ENCODE data around the gene EPS8L2.
"Not testable (repeated sequence)": the region's sequence is repeated elsewhere in the genome, so short reads cannot be mapped to it uniquely, and the experiment has no call there.

The EPS8L2 gene

GRCh38 chr11:726278-727220 lies 20.5 kb downstream of the EPS8L2 start:
- no peak for DNase-seq (ENCODE audit: low spot score)

- no peak for DNase-seq (ENCODE audit: low spot score)
These were observed 21.3 kb downstream of the EPS8L2 start for GRCh38 chr11:727281-727701.

- DNase-seq (ENCODE audit: low spot score): peak; percentile 68
These were observed 22.1 kb downstream of the EPS8L2 start for GRCh38 chr11:727859-728748.

DNA sequence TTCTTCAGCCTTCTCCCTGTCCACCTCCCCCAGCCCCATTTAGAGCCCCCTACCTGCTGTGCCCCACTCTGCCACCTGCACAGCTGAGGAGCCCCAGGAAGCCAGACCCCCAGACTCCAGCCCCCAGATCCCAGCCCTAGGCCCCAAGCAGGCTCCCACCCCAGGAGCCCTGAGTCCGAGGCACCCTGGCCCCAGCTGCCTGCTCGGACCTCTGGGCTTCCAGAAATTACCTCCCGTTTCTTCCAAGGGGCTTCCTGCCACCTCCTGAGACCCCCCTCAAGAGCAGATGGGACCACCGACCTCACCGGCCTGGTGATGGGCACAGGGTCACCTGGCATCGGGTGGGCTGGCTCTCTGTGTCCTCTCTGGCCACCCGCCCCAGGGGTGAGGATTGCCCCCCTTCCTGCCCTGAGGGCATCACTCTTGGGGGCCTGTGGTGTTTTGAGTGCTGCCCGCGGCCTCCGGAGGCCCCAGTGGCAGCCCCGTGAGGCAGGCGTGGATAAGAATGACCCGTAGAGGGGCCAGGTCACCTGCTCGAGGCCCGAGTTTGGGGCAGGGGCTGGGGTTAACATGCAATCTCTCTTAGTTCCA lies 23.0 kb downstream of the EPS8L2 start:
- DNase-seq (ENCODE audit: low spot score): no peak

GRCh38 chr11:729492-730074 lies 23.6 kb downstream of the EPS8L2 start:
- DNase-seq (ENCODE audit: low spot score): peak; percentile 96

GRCh38 chr11:733072-733471 lies 27.0 kb downstream of the EPS8L2 start:
- no peak for DNase-seq (ENCODE audit: low spot score)

DNA sequence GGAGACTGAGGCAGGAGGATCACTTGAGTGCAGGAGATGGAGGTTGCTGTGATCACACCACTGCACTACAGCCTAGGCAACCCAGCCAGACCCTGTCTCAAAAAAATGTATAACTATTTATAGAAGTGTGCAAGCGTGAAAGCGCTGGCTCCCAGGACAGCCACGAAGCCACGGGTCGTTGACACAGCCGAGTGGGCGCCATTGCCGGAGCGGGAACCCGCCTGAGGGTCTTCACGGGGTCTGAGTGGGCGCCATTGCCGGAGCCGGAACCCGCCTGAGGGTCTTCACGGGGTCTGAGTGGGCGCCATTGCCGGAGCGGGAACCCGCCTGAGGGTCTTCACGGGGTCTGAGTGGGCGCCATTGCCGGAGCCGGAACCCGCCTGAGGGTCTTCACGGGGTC lies 28.5 kb downstream of the EPS8L2 start:
- not testable (repeated sequence) for DNase-seq (ENCODE audit: low spot score)

GRCh38 chr11:737366-737765 lies 31.3 kb downstream of the EPS8L2 start:
- DNase-seq (ENCODE audit: low spot score): peak; percentile 62

DNA sequence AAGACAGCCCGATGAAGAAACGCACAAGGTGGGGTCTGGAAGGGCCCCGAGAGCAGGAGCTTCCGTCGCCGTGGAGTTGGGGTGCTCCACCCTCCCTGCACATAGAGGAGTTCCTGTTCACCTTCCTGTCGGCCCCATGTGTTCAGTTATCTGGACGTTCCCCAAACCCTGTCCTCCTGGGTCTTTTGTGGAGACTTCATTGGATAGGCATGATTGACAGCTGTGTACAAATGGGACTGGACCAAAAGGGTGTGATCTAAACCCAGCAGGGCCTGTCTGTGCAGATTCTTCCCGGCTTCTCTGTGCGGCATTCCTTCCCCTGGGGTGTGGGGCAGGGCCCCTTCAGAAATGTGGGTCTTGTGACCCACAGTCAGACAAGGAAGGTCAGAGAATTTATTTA lies 31.9 kb downstream of the EPS8L2 start:
- not testable (repeated sequence) for DNase-seq (ENCODE audit: low spot score)

GRCh38 chr11:742156-742546 lies 36.1 kb downstream of the EPS8L2 start:
- DNase-seq (ENCODE audit: low spot score): no peak

- no peak for DNase-seq (ENCODE audit: low spot score)
These were observed 36.7 kb downstream of the EPS8L2 start for GRCh38 chr11:742571-743201.

- no peak for DNase-seq (ENCODE audit: low spot score)
These were observed 39.4 kb downstream of the EPS8L2 start for GRCh38 chr11:745428-745827.

GRCh38 chr11:746289-747157 lies 40.5 kb downstream of the EPS8L2 start:
- peak; percentile 76 for DNase-seq (ENCODE audit: low spot score)

GRCh38 chr11:747158-748006 lies 41.4 kb downstream of the EPS8L2 start, which contains the start of gene TALDO1:
TSS of gene TALDO1 (plus strand) at chr11:747464. CDS start at chr11:747482, 18 bp downstream.
- DNase-seq (ENCODE audit: low spot score): peak; percentile 94

GRCh38 chr11:748007-748359 lies 42.0 kb downstream of the EPS8L2 start:
- DNase-seq (ENCODE audit: low spot score): no peak

GRCh38 chr11:749731-750130 lies 43.7 kb downstream of the EPS8L2 start:
- no peak for DNase-seq (ENCODE audit: low spot score)

DNA sequence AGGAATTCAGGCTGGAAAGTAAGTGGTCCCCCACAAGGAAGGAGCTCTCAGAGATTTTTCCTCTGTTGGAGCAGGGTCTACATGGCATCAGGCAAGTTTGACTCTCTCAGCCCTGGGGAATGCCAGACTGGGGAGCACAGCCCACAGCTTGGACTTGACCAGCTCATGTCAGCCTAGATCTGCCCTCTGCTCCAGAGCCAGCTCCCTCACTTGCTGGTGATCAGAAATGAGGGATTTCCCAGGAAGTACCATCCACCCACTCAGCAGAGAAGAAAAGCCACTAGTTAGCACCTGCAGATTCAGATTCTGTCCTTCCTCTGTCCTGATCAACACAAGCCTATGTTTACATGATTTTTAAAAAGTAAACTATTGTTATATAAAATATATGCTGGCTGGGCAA lies 54.2 kb downstream of the EPS8L2 start:
- no peak for DNase-seq (ENCODE audit: low spot score)

GRCh38 chr11:761526-762108 lies 55.6 kb downstream of the EPS8L2 start:
- no peak for DNase-seq (ENCODE audit: low spot score)

DNA sequence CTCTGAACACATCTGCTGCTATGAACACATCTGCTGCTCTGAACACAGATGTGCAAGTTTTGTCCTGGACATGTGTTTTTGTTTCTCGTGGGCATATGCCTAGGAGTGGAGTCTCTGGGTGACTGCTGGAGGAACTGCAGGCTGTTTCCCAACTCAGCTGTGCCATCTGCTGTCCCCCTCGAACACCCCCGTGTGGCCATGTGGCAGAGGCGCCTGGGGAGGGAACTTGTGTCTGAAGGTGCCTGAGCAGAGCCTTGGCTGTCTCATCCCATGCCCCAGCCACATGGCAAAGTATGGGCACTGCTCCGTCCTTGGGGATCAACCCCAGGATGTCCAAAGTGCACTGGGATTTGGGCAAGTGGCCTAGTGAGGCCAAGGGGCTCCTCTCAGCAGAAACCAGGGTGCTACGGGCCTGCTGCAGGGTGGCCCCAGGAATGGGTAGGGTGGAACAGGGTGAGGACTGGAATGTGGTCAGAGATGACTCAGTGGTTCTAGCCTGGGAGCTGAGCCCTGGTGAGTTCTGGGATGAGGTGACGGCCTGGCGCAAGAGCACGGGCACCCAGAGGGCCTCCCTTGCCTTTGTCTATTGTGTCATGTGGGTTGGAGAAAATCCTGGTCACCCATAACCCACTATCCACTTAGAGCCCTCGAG lies 56.5 kb downstream of the EPS8L2 start:
- DNase-seq (ENCODE audit: low spot score): peak; percentile 83
